ENCODE measurements around the gene CCDC116. TPM values are rescaled to one million over a fixed set of nuclear protein-coding genes. Genes with fewer than 3 reads are reported as not detected.

Gene CCDC116
- total RNA-seq, 1 donor from 2014 or later, result not detected

GRCh38 chr22:21629255-21630149, 3.1 kb upstream of the CCDC116 start, which contains the start of gene YDJC:
Gene YDJC, minus strand, starts transcription at chr22:21630022. Its CDS starts 8 bp downstream, at chr22:21630014.
- intact Hi-C loops (cut with DNase I), result no loop called here
- no peaks in the 10 kb centered on the region for H3K27me3 ChIP-seq
- peaks cover 35% of the 10 kb centered on the region for H3K4me1 ChIP-seq
- H3K4me3 ChIP-seq, result peak within 1 kb of the TSS; percentile 90 to 92
- H3K36me3 ChIP-seq, result peaks cover 0 to 4% of the 10 kb centered on the region in 2 donors
- no peaks in the 10 kb centered on the region for H3K9me3 ChIP-seq
- TF ChIP-seq POLR2AphosphoS5 (IDR thresholded peaks at IDR 0.05; ENCODE audit: insufficient read depth in 1 of 2, low read depth in 1 of 2) (peak; percentile 25 to 71), CTCF (IDR thresholded peaks at IDR 0.05) (peak in 1 of 3 experiments; percentile 85), POLR2A (IDR thresholded peaks at IDR 0.05) (peak in 1 of 2 donors; percentile 65)
- no peak for DNase-seq (ENCODE audit: extremely low spot score in 2 of 2)
- H3K27ac ChIP-seq, result peak within 1 kb of the TSS; percentile 65

- Histone ChIP-seq H3K36me3 (peaks cover 0 to 4% of the 10 kb centered on the region in 2 donors), H3K9me3 (no peaks in the 10 kb centered on the region), H3K4me1 (peaks cover 27% of the 10 kb centered on the region), H3K27me3 (no peaks in the 10 kb centered on the region), H3K4me3 (no peak overlapping the region), H3K27ac (no peak overlapping the region)
- TF ChIP-seq POLR2A (IDR thresholded peaks at IDR 0.05) (no peak), POLR2AphosphoS5 (IDR thresholded peaks at IDR 0.05; ENCODE audit: insufficient read depth in 1 of 2, low read depth in 1 of 2) (no peak), CTCF (IDR thresholded peaks at IDR 0.05) (no peak)
- DNase-seq (ENCODE audit: extremely low spot score in 2 of 2), result no peak
- intact Hi-C loops (cut with DNase I), result no loop called here
Observed at GRCh38 chr22:21631025-21631424, 1.5 kb upstream of the CCDC116 start.

GRCh38 chr22:21632931-21633330, 371 bp downstream of the CCDC116 start:
- Histone ChIP-seq H3K36me3 (peaks cover 0 to 2% of the 10 kb centered on the region in 2 donors), H3K27me3 (no peaks in the 10 kb centered on the region), H3K9me3 (no peaks in the 10 kb centered on the region), H3K4me3 (no peak overlapping the region), H3K27ac (no peak overlapping the region), H3K4me1 (peaks cover 13% of the 10 kb centered on the region)
- DNase-seq (ENCODE audit: extremely low spot score in 2 of 2), result no peak
- TF ChIP-seq CTCF (IDR thresholded peaks at IDR 0.05), result no peak
- intact Hi-C loops (cut with DNase I), result no loop called here

- TF ChIP-seq POLR2AphosphoS5 (IDR thresholded peaks at IDR 0.05; ENCODE audit: insufficient read depth in 1 of 2, low read depth in 1 of 2), result no peak
- no peak for TF ChIP-seq CTCF (IDR thresholded peaks at IDR 0.05)
- no peak for TF ChIP-seq POLR2A (IDR thresholded peaks at IDR 0.05)
- Histone ChIP-seq H3K27ac (no peak overlapping the region), H3K9me3 (no peaks in the 10 kb centered on the region), H3K36me3 (no peaks in the 10 kb centered on the region), H3K4me1 (peaks cover 7% of the 10 kb centered on the region), H3K4me3 (no peak overlapping the region), H3K27me3 (no peaks in the 10 kb centered on the region)
- intact Hi-C loops (cut with DNase I), result no loop called here
- no peak for DNase-seq (ENCODE audit: extremely low spot score in 2 of 2)
Observed at GRCh38 chr22:21633481-21633880, 921 bp downstream of the CCDC116 start.

GRCh38 chr22:21634081-21634480, 1.5 kb downstream of the CCDC116 start:
- Histone ChIP-seq H3K27me3 (no peaks in the 10 kb centered on the region), H3K4me3 (no peak overlapping the region), H3K36me3 (no peaks in the 10 kb centered on the region), H3K4me1 (peaks cover 1% of the 10 kb centered on the region), H3K9me3 (no peaks in the 10 kb centered on the region), H3K27ac (no peak overlapping the region)
- TF ChIP-seq CTCF (IDR thresholded peaks at IDR 0.05) (no peak), POLR2AphosphoS5 (IDR thresholded peaks at IDR 0.05; ENCODE audit: insufficient read depth in 1 of 2, low read depth in 1 of 2) (no peak), POLR2A (IDR thresholded peaks at IDR 0.05) (no peak)
- intact Hi-C loops (cut with DNase I), result no loop called here
- DNase-seq (ENCODE audit: extremely low spot score in 2 of 2), result no peak

Data from vagina (tissue), 2 donors.